ENCODE data around the gene IFI35.
"Not testable (repeated sequence)": the region's sequence is repeated elsewhere in the genome, so short reads cannot be mapped to it uniquely, and the experiment has no call there.

Gene IFI35

GRCh38 chr17:42992872-42993271, 13.7 kb upstream of the IFI35 start:
- H3K9me3 ChIP-seq (ENCODE audit: control insufficient read depth, insufficient read depth, low read depth, low read length): no peaks in the 10 kb centered on the region
- TF ChIP-seq ZNF514 (tag by site-specific recombination; IDR thresholded peaks at IDR 0.05) (no peak), ZNF302 (tag by site-specific recombination; IDR thresholded peaks at IDR 0.05; ENCODE audit: low read depth) (no peak), ZNF670 (tag by site-specific recombination; IDR thresholded peaks at IDR 0.05; ENCODE audit: low read depth) (no peak), ZNF664 (tag by site-specific recombination; IDR thresholded peaks at IDR 0.05) (no peak), ZNF19 (tag by site-specific recombination; IDR thresholded peaks at IDR 0.05; ENCODE audit: low read depth) (no peak), ZNF707 (tag by site-specific recombination; IDR thresholded peaks at IDR 0.05) (no peak), ZNF274 (IDR thresholded peaks at IDR 0.05; ENCODE audit: low read length) (no peak), ZNF274 (tag by site-specific recombination; IDR thresholded peaks at IDR 0.05; ENCODE audit: borderline replicate concordance) (no peak), ZNF169 (tag by site-specific recombination; IDR thresholded peaks at IDR 0.05) (no peak), ZNF311 (tag by site-specific recombination; IDR thresholded peaks at IDR 0.05; ENCODE audit: borderline replicate concordance) (no peak), ZNF324 (tag by site-specific recombination; IDR thresholded peaks at IDR 0.05) (no peak), GLIS2 (tag by site-specific recombination; IDR thresholded peaks at IDR 0.05) (no peak)
- TF ChIP-seq, protein P1, sequence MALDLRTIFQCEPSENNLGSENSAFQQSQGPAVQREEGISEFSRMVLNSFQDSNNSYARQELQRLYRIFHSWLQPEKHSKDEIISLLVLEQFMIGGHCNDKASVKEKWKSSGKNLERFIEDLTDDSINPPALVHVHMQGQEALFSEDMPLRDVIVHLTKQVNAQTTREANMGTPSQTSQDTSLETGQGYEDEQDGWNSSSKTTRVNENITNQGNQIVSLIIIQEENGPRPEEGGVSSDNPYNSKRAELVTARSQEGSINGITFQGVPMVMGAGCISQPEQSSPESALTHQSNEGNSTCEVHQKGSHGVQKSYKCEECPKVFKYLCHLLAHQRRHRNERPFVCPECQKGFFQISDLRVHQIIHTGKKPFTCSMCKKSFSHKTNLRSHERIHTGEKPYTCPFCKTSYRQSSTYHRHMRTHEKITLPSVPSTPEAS (tag by site-specific recombination; IDR thresholded peaks at IDR 0.05): no peak
- TF ChIP-seq, protein P2, sequence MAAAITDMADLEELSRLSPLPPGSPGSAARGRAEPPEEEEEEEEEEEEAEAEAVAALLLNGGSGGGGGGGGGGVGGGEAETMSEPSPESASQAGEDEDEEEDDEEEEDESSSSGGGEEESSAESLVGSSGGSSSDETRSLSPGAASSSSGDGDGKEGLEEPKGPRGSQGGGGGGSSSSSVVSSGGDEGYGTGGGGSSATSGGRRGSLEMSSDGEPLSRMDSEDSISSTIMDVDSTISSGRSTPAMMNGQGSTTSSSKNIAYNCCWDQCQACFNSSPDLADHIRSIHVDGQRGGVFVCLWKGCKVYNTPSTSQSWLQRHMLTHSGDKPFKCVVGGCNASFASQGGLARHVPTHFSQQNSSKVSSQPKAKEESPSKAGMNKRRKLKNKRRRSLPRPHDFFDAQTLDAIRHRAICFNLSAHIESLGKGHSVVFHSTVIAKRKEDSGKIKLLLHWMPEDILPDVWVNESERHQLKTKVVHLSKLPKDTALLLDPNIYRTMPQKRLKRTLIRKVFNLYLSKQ (tag by site-specific recombination; IDR thresholded peaks at IDR 0.05; ENCODE audit: borderline replicate concordance): no peak
- POLR2A ChIA-PET: interaction anchor here (0.6 kb wide), 2 partner anchors 29 to 34 kb away, joined by 4 to 6 read pairs; no protein-coding TSS in a partner anchor
- CTCF ChIA-PET: no interaction called here
- peaks cover 5% of the 10 kb centered on the region for H3K4me1 ChIP-seq (ENCODE audit: control insufficient read depth, insufficient read depth, low read length)
- no peak overlapping the region for H3K27ac ChIP-seq (ENCODE audit: extremely low read depth, low read depth, low read length)
- peaks cover 45 to 61% of the 10 kb centered on the region in 2 experiments for H3K36me3 ChIP-seq (ENCODE audit: control insufficient read depth in 2 of 2, insufficient read depth in 1 of 2, low read length in 2 of 2)
- H3K4me3 ChIP-seq (ENCODE audit: low read depth, low read length): no peak overlapping the region

- POLR2A ChIA-PET: interaction anchor here (0.6 kb wide), 1 partner anchor 212 kb away, joined by 4 read pairs; no protein-coding TSS in a partner anchor
- TF ChIP-seq KLF1 (tag by site-specific recombination; IDR thresholded peaks at IDR 0.05): peak; percentile 93
- H3K36me3 ChIP-seq (ENCODE audit: control insufficient read depth in 2 of 2, insufficient read depth in 1 of 2, low read length in 2 of 2): peaks cover 35 to 55% of the 10 kb centered on the region in 2 experiments
- CTCF ChIA-PET; H3K4me1 ChIP-seq (ENCODE audit: control insufficient read depth, insufficient read depth, low read length); H3K9me3 ChIP-seq (ENCODE audit: control insufficient read depth, insufficient read depth, low read depth, low read length); H3K4me3 ChIP-seq (ENCODE audit: low read depth, low read length); H3K27ac ChIP-seq (ENCODE audit: extremely low read depth, low read depth, low read length): not testable (repeated sequence)
Measured at GRCh38 chr17:42993913-42994312, 12.7 kb upstream of the IFI35 start.

- TF ChIP-seq ZNF10 (tag by site-specific recombination; IDR thresholded peaks at IDR 0.05) (peak; percentile 87), ZBTB17 (tag by site-specific recombination; IDR thresholded peaks at IDR 0.05) (peak; percentile 85), ZNF660 (tag by site-specific recombination; IDR thresholded peaks at IDR 0.05) (no peak), BCL11A (tag by site-specific recombination; IDR thresholded peaks at IDR 0.05; ENCODE audit: low read depth) (no peak)
- Histone ChIP-seq H3K27ac (ENCODE audit: extremely low read depth, low read depth, low read length) (peak overlapping the region; percentile 51), H3K36me3 (ENCODE audit: control insufficient read depth in 2 of 2, insufficient read depth in 1 of 2, low read length in 2 of 2) (peaks cover 43 to 55% of the 10 kb centered on the region in 2 experiments), H3K4me1 (ENCODE audit: control insufficient read depth, insufficient read depth, low read length) (peaks cover 12% of the 10 kb centered on the region), H3K9me3 (ENCODE audit: control insufficient read depth, insufficient read depth, low read depth, low read length) (no peaks in the 10 kb centered on the region), H3K4me3 (ENCODE audit: low read depth, low read length) (peak overlapping the region; percentile 13)
- CTCF ChIA-PET: interaction anchor here (0.5 to 2.5 kb wide), 32 partner anchors 9 to 573 kb away, joined by 3 to 18 read pairs (median 4); partner anchors contain the start of genes AARSD1, AOC2, ARL4D and IFI35
- POLR2A ChIA-PET: interaction anchor here (0.6 to 3.4 kb wide), 56 partner anchors 10 to 1186 kb away, joined by 3 to 36 read pairs (median 6); partner anchors contain the start of genes AARSD1, AOC2, AOC3 and ARL4D
Measured at GRCh38 chr17:42997390-42997983, 9.1 kb upstream of the IFI35 start.

All from HEK293 (cell line).